NAMALWA (cell line): Measurements from ENCODE around the gene DYRK1B.
"Not testable (repeated sequence)": the region's sequence is repeated elsewhere in the genome, so short reads cannot be mapped to it uniquely, and the experiment has no call there.

Source experiments
- DNase-seq: peaks from one replicate; pipeline ENCODE4 v3.0.0-alpha.2; 2015; ENCODE audit warnings: low spot score

DYRK1B gene

GRCh38 chr19:39809368-39809767, 24.6 kb downstream of the DYRK1B start:
- DNase-seq = no peak

GRCh38 chr19:39808688-39809087, 25.3 kb downstream of the DYRK1B start:
- not testable (repeated sequence) for DNase-seq

GRCh38 chr19:39807846-39808364, 26.1 kb downstream of the DYRK1B start:
- no peak for DNase-seq

- DNase-seq = no peak
Measured at GRCh38 chr19:39805104-39805503, 28.9 kb downstream of the DYRK1B start.

- no peak for DNase-seq
Measured at GRCh38 chr19:39802958-39803357, 31.0 kb downstream of the DYRK1B start.

- no peak for DNase-seq
Measured at GRCh38 chr19:39797083-39797482, 36.9 kb downstream of the DYRK1B start.

GRCh38 chr19:39796000-39796498, 37.9 kb downstream of the DYRK1B start:
- no peak for DNase-seq

GRCh38 chr19:39795001-39795400, 39.0 kb downstream of the DYRK1B start:
- DNase-seq = peak; percentile 21

GRCh38 chr19:39792999-39793546, 40.9 kb downstream of the DYRK1B start:
- DNase-seq = peak; percentile 90

- no peak for DNase-seq
Measured at GRCh38 chr19:39788244-39788643, 45.7 kb downstream of the DYRK1B start.

- no peak for DNase-seq
Measured at GRCh38 chr19:39780894-39781293, 53.1 kb downstream of the DYRK1B start.

GRCh38 chr19:39778763-39779162, 55.2 kb downstream of the DYRK1B start, which contains the start of gene LEUTX:
Gene LEUTX (plus strand): TSS chr19:39778854. CDS start chr19:39778921, 67 bp downstream.
- no peak for DNase-seq
